Thyroid gland (tissue), 4 donors: ENCODE measurements around the gene OMG.

Experiments
- POLR2A ChIP-seq, 2 donors: fragments of 450-650 bp; IDR thresholded peaks; one replicate each; pipeline ENCODE4 v1.6.1; 2017; ENCODE audit warnings: antibody characterized with exemption in 2 of 2, mild to moderate bottlenecking in 2 of 2, moderate library complexity in 1 of 2
- TF ChIP-seq, protein P1 (sequence below), 6 experiments: fragments of 200-600 bp in 3 of 6; fragments of 450-650 bp in 3 of 6; sonication (generic) in 3 of 6; IDR thresholded peaks; one replicate each; pipeline ENCODE4 v1.5.1; 2016 to 2019; ENCODE audit warnings: antibody characterized with exemption in 6 of 6, mild to moderate bottlenecking in 2 of 6, inconsistent platforms in 1 of 6, moderate library complexity in 1 of 6

DNA sequence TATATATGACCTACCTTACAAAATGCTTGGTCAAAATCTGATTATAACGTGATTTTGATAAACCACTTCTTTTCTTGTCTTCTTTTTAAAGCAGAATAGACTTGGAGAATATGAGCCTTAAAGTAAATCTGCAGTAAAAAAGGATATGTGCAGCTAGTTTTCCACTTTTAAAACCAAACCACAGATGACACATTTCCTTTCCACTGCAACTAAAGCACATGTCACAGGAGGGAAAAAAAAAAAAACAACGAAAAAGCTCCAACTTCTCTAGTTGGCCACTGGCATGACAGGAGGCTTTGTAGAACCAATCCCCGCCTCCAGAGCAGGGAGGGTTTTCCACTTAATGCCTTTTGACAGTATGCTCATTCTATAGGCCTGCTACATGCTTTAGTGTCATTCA, 24.4 kb upstream of the OMG start, which contains the start of gene EVI2A:
- TF ChIP-seq, protein P1, sequence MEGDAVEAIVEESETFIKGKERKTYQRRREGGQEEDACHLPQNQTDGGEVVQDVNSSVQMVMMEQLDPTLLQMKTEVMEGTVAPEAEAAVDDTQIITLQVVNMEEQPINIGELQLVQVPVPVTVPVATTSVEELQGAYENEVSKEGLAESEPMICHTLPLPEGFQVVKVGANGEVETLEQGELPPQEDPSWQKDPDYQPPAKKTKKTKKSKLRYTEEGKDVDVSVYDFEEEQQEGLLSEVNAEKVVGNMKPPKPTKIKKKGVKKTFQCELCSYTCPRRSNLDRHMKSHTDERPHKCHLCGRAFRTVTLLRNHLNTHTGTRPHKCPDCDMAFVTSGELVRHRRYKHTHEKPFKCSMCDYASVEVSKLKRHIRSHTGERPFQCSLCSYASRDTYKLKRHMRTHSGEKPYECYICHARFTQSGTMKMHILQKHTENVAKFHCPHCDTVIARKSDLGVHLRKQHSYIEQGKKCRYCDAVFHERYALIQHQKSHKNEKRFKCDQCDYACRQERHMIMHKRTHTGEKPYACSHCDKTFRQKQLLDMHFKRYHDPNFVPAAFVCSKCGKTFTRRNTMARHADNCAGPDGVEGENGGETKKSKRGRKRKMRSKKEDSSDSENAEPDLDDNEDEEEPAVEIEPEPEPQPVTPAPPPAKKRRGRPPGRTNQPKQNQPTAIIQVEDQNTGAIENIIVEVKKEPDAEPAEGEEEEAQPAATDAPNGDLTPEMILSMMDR (IDR thresholded peaks at IDR 0.05) = no peak
- TF ChIP-seq POLR2A (IDR thresholded peaks at IDR 0.05) = no peak
